AG04449 (cell line): ENCODE measurements around the gene CDHR2.

ENCODE experiments used
- CTCF ChIA-PET: fragments of 350-600 bp; formaldehyde crosslinking; extraction: SDS; loops from one replicate; lab custom pipeline; 2021; ENCODE audit warnings: antibody characterized with exemption; lab: Yijun Ruan, JAX
- POLR2A ChIA-PET: fragments of 400-600, 350-600 bp; formaldehyde crosslinking; extraction: SDS; loops from one replicate; lab custom pipeline; 2020; ENCODE audit warnings: antibody characterized with exemption, inconsistent platforms; lab: Yijun Ruan, JAX
- DNase-seq: peaks from one replicate; pipeline ENCODE4 v3.0.0-alpha.2; 2010; ENCODE audit warnings: low read depth, low spot score
- H3K4me3 ChIP-seq: 2 replicates; pipeline ENCODE4 v1.5.1; 2011; ENCODE audit warnings: low read depth, mild to moderate bottlenecking, control low read depth, low read length
- CTCF ChIP-seq: IDR thresholded peaks from one replicate; pipeline ENCODE4 v1.5.1; 2011; ENCODE audit warnings: mild to moderate bottlenecking, moderate library complexity, low read length, control low read depth, inconsistent platforms; ENCODE audit not compliant: insufficient read depth; ENCODE audit errors: missing control alignments

The CDHR2 gene

GRCh38 chr5:176616511-176616910, 67.4 kb downstream of the CDHR2 start:
- CTCF ChIA-PET, result interaction anchor here (1.1 to 1.9 kb wide), 2 partner anchors 38 to 43 kb away, joined by 3 to 9 read pairs; no protein-coding TSS in a partner anchor

GRCh38 chr5:176618783-176619182, 69.6 kb downstream of the CDHR2 start:
- peak overlapping the region; percentile 42 for H3K4me3 ChIP-seq
- CTCF ChIA-PET, result interaction anchor here (1.0 kb wide), 1 partner anchor 45 kb away, joined by 6 read pairs; no protein-coding TSS in a partner anchor
- POLR2A ChIA-PET, result no interaction called here
- DNase-seq, result no peak
- TF ChIP-seq CTCF, result no peak

More at GRCh38 chr5:176616511-176616910, 67.4 kb downstream of the CDHR2 start:
- TF ChIP-seq CTCF, result no peak
- POLR2A ChIA-PET, result no interaction called here
- no peak for DNase-seq
- no peak overlapping the region for H3K4me3 ChIP-seq

GRCh38 chr5:176619203-176619568, 70.0 kb downstream of the CDHR2 start:
- ChIA-PET CTCF (interaction anchor here (1.0 kb wide), 1 partner anchor 45 kb away, joined by 6 read pairs; no protein-coding TSS in a partner anchor), POLR2A (no interaction called here)
- TF ChIP-seq CTCF, result peak; percentile 53
- DNase-seq, result no peak
- peak overlapping the region; percentile 42 for H3K4me3 ChIP-seq

- H3K4me3 ChIP-seq, result peak overlapping the region; percentile 34
- no peak for DNase-seq
- ChIA-PET CTCF (interaction anchor here (1.0 to 2.6 kb wide), 3 partner anchors 11 to 46 kb away, joined by 4 to 11 read pairs (median 6); partner anchors contain the start of genes EIF4E1B, SNCB and TSPAN17), POLR2A (no interaction called here)
- no peak for TF ChIP-seq CTCF
Observed at GRCh38 chr5:176619569-176620332, 70.6 kb downstream of the CDHR2 start.

- peak overlapping the region; percentile 25; the same call in 1 of the 2 replicates for H3K4me3 ChIP-seq
- no peak for TF ChIP-seq CTCF
- CTCF ChIA-PET, result interaction anchor here (1.0 to 2.6 kb wide), 3 partner anchors 10 to 47 kb away, joined by 4 to 11 read pairs (median 6); partner anchors contain the start of genes EIF4E1B, SNCB and TSPAN17
- no peak for DNase-seq
- POLR2A ChIA-PET, result interaction anchor here (1.3 kb wide), 1 partner anchor 16 kb away, joined by 4 read pairs; no protein-coding TSS in a partner anchor
Observed at GRCh38 chr5:176620333-176620981, 71.3 kb downstream of the CDHR2 start.

DNA sequence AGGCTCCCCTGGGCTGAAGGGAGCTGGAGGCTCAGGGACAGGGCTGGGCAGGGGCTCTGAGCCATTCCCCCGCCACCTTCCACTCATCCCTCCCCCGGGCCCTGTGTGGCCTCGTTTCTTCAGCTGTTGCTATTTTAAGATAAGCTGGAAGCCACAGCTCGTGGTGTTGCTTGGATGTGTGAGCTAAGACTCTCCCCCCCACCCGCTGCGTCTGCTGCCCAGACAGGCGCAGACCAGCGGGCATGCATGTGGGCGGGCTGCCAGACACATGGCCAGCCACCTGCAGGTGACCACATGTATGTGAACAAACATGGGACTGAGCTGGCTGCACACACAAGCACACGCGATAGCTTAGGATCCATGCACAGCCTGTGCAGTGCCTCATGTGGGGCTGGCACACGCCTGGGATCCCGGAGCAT, 72.5 kb downstream of the CDHR2 start:
- H3K4me3 ChIP-seq, result no peak overlapping the region
- POLR2A ChIA-PET, result interaction anchor here (1.3 kb wide), 1 partner anchor 14 kb away, joined by 4 read pairs; no protein-coding TSS in a partner anchor
- TF ChIP-seq CTCF, result no peak
- no peak for DNase-seq
- CTCF ChIA-PET, result interaction anchor here (0.8 to 2.6 kb wide), 8 partner anchors 9 to 491 kb away, joined by 3 to 11 read pairs (median 4); partner anchors contain the start of genes EIF4E1B, FAF2, SNCB and TSPAN17
